Osteoblast (primary cell): Measurements from ENCODE around the gene CDYL2. TPM values are rescaled to one million over a fixed set of nuclear protein-coding genes. Genes with fewer than 3 reads are reported as not detected.

Experiments
- DNase-seq: peaks from one replicate; pipeline ENCODE4 v3.0.0; 2011; ENCODE audit warnings: low spot score, mixed read lengths; ENCODE audit not compliant: insufficient read length; ENCODE audit errors: missing footprints
- H2AFZ ChIP-seq: 2 replicates; pipeline ENCODE4 v1.6.0; 2011; ENCODE audit warnings: mild to moderate bottlenecking, low read length
- H3K27ac ChIP-seq: 2 replicates; pipeline ENCODE4 v1.5.1; 2011; ENCODE audit warnings: mild to moderate bottlenecking, low read depth, low read length, moderate library complexity
- H3K27me3 ChIP-seq: 2 replicates; pipeline ENCODE4 v1.6.0; 2012; ENCODE audit warnings: mild to moderate bottlenecking, control low read depth, inconsistent platforms, low read length, moderate library complexity; ENCODE audit not compliant: insufficient read depth
- H3K36me3 ChIP-seq: 2 replicates; pipeline ENCODE4 v1.5.1; 2011; ENCODE audit warnings: mild to moderate bottlenecking, low read length, control low read depth, moderate library complexity; ENCODE audit not compliant: insufficient read depth
- H3K4me1 ChIP-seq: 2 replicates; pipeline ENCODE4 v1.5.1; 2011; ENCODE audit warnings: mild to moderate bottlenecking, low read length, control low read depth, moderate library complexity; ENCODE audit not compliant: insufficient read depth
- H3K4me2 ChIP-seq: 2 replicates; pipeline ENCODE4 v1.6.0; 2011; ENCODE audit warnings: mild to moderate bottlenecking, low read length; ENCODE audit not compliant: insufficient read depth
- H3K4me3 ChIP-seq: fragments of 200-600 bp; sonication (generic); 3 replicates; pipeline ENCODE4 v1.5.1; 2012; ENCODE audit warnings: mild to moderate bottlenecking, low read length, inconsistent platforms; ENCODE audit not compliant: insufficient read depth
- H3K79me2 ChIP-seq: 2 replicates; pipeline ENCODE4 v1.6.0; 2012; ENCODE audit warnings: mild to moderate bottlenecking, low read length, control low read depth, inconsistent platforms; ENCODE audit not compliant: insufficient read depth
- H3K9me3 ChIP-seq: 2 replicates; pipeline ENCODE4 v1.5.1; 2011; ENCODE audit warnings: low read depth, low read length, control low read depth
- H4K20me1 ChIP-seq: 2 replicates; pipeline ENCODE4 v1.6.0; 2012; ENCODE audit warnings: mild to moderate bottlenecking, low read length, control low read depth; ENCODE audit not compliant: insufficient read depth
- CTCF ChIP-seq: IDR thresholded peaks from 2 replicates; pipeline ENCODE4 v1.5.1; 2011; ENCODE audit warnings: mild to moderate bottlenecking, low read depth, low read length, moderate library complexity; ENCODE audit errors: extremely low read depth
- total RNA-seq: library from RNA; depleted of rRNA; stranded (reverse); fragments of >200 nt; gene quantifications from 2 replicates; pipeline ENCODE4 v1.2.3, GENCODE V29; 2012

Gene CDYL2
- total RNA-seq, 1 donor, result 8.3 TPM

- Histone ChIP-seq H2AFZ (no peak overlapping the region), H3K27ac (no peak overlapping the region), H3K27me3 (peaks cover 10% of the 10 kb centered on the region), H3K79me2 (no peaks in the 10 kb centered on the region), H3K9me3 (no peaks in the 10 kb centered on the region), H3K4me3 (no peak overlapping the region), H4K20me1 (no peaks in the 10 kb centered on the region), H3K4me1 (no peaks in the 10 kb centered on the region), H3K36me3 (no peaks in the 10 kb centered on the region), H3K4me2 (no peak overlapping the region)
- no peak for DNase-seq
- no peak for TF ChIP-seq CTCF
These were observed 26.6 kb upstream of the CDYL2 start for GRCh38 chr16:80831039-80831438.

GRCh38 chr16:80828495-80828894 lies 24.1 kb upstream of the CDYL2 start:
- no peak for TF ChIP-seq CTCF
- no peak for DNase-seq
- no peaks in the 10 kb centered on the region for H4K20me1 ChIP-seq

GRCh38 chr16:80827007-80827406 lies 22.6 kb upstream of the CDYL2 start:
- H4K20me1 ChIP-seq, result no peaks in the 10 kb centered on the region
- no peak for TF ChIP-seq CTCF
- no peak overlapping the region for H3K4me2 ChIP-seq
- H3K4me3 ChIP-seq, result no peak overlapping the region
- no peaks in the 10 kb centered on the region for H3K4me1 ChIP-seq
- no peaks in the 10 kb centered on the region for H3K36me3 ChIP-seq
- H3K79me2 ChIP-seq, result no peaks in the 10 kb centered on the region
- peaks cover 10% of the 10 kb centered on the region for H3K27me3 ChIP-seq
- H3K9me3 ChIP-seq, result no peaks in the 10 kb centered on the region
- H2AFZ ChIP-seq, result no peak overlapping the region
- DNase-seq, result no peak
- no peak overlapping the region for H3K27ac ChIP-seq

More at GRCh38 chr16:80828495-80828894, 24.1 kb upstream of the CDYL2 start:
- H3K4me3 ChIP-seq, result no peak overlapping the region
- H3K9me3 ChIP-seq, result no peaks in the 10 kb centered on the region
- no peak overlapping the region for H3K27ac ChIP-seq
- peaks cover 10% of the 10 kb centered on the region for H3K27me3 ChIP-seq
- no peaks in the 10 kb centered on the region for H3K79me2 ChIP-seq
- H2AFZ ChIP-seq, result no peak overlapping the region
- no peaks in the 10 kb centered on the region for H3K36me3 ChIP-seq
- no peak overlapping the region for H3K4me2 ChIP-seq
- no peaks in the 10 kb centered on the region for H3K4me1 ChIP-seq

GRCh38 chr16:80825365-80825758 lies 21.0 kb upstream of the CDYL2 start:
- Histone ChIP-seq H3K36me3 (no peaks in the 10 kb centered on the region), H3K79me2 (no peaks in the 10 kb centered on the region), H3K4me1 (no peaks in the 10 kb centered on the region), H3K4me2 (no peak overlapping the region), H3K27me3 (peaks cover 13% of the 10 kb centered on the region), H2AFZ (no peak overlapping the region), H3K27ac (no peak overlapping the region), H3K4me3 (no peak overlapping the region), H4K20me1 (no peaks in the 10 kb centered on the region), H3K9me3 (no peaks in the 10 kb centered on the region)
- DNase-seq, result no peak
- TF ChIP-seq CTCF, result no peak
